Thymus (tissue), 11 donors: ENCODE measurements around the gene AK2. TPM values are rescaled to one million over a fixed set of nuclear protein-coding genes. Genes with fewer than 3 reads are reported as not detected.

Source experiments
- DNase-seq, 9 donors: peaks; one replicate each; pipeline ENCODE4 v3.0.0-alpha.2; 2013; ENCODE audit warnings: low spot score in 9 of 9, low read depth in 6 of 9, missing footprints in 1 of 9
- H3K27ac ChIP-seq, 2 donors: one replicate each; pipeline ENCODE4 v1.5.1; 2013; ENCODE audit warnings: control low read depth in 1 of 2, low read depth in 1 of 2, low read length in 1 of 2, mild to moderate bottlenecking in 1 of 2, moderate library complexity in 1 of 2
- H3K27me3 ChIP-seq, 2 donors: one replicate each; pipeline ENCODE4 v1.5.1; 2013; ENCODE audit warnings: low read length in 1 of 2; ENCODE audit not compliant: control insufficient read depth in 2 of 2, insufficient read depth in 1 of 2
- H3K36me3 ChIP-seq, 2 donors: one replicate each; pipeline ENCODE4 v1.5.1; 2013; ENCODE audit warnings: low read length in 1 of 2, mild to moderate bottlenecking in 1 of 2, moderate library complexity in 1 of 2; ENCODE audit not compliant: control insufficient read depth in 2 of 2, insufficient read depth in 2 of 2
- H3K4me1 ChIP-seq, 2 donors: one replicate each; pipeline ENCODE4 v1.5.1; 2013; ENCODE audit warnings: low read length in 2 of 2; ENCODE audit not compliant: control insufficient read depth in 2 of 2, insufficient read depth in 2 of 2
- H3K4me3 ChIP-seq, 2 donors: one replicate each; pipeline ENCODE4 v1.5.1; 2013; ENCODE audit warnings: low read length in 2 of 2, control low read depth in 1 of 2, mild to moderate bottlenecking in 1 of 2
- H3K9me3 ChIP-seq, 2 donors: one replicate each; pipeline ENCODE4 v1.5.1; 2013; ENCODE audit warnings: low read length in 1 of 2, mild to moderate bottlenecking in 1 of 2; ENCODE audit not compliant: control insufficient read depth in 2 of 2, insufficient read depth in 1 of 2
- WGBS: extraction: QIAGEN DNeasy Blood & Tissue Kit; methylation state at CpG from one replicate; pipeline ENCODE4 v1.1.7; 2013; 5-methylcytosine and 5-hydroxymethylcytosine counted together
- polyA plus RNA-seq: library from polyadenylated mRNA; stranded (reverse); fragments of 200-250 nt; gene quantifications from one replicate; pipeline ENCODE4 v1.2.3, GENCODE V29; 2013
- total RNA-seq: library from RNA; stranded (reverse); fragments of 120-200 nt; gene quantifications from one replicate; pipeline ENCODE4 v1.2.4, GENCODE V29; 2013
- donor health status: healthy.

Gene AK2
- total and polyA plus RNA-seq, 2 donors = 73.2 to 156 TPM

GRCh38 chr1:32990887-32991286 lies 45.8 kb downstream of the AK2 start:
- Histone ChIP-seq H3K4me3 (no peak overlapping the region), H3K36me3 (no peaks in the 10 kb centered on the region), H3K9me3 (no peaks in the 10 kb centered on the region), H3K4me1 (peaks cover 0 to 23% of the 10 kb centered on the region in 2 donors), H3K27ac (no peak overlapping the region), H3K27me3 (no peaks in the 10 kb centered on the region)
- WGBS = 95% methylated on average over 5 of the region's 5 CpGs
- no peak for DNase-seq

DNA sequence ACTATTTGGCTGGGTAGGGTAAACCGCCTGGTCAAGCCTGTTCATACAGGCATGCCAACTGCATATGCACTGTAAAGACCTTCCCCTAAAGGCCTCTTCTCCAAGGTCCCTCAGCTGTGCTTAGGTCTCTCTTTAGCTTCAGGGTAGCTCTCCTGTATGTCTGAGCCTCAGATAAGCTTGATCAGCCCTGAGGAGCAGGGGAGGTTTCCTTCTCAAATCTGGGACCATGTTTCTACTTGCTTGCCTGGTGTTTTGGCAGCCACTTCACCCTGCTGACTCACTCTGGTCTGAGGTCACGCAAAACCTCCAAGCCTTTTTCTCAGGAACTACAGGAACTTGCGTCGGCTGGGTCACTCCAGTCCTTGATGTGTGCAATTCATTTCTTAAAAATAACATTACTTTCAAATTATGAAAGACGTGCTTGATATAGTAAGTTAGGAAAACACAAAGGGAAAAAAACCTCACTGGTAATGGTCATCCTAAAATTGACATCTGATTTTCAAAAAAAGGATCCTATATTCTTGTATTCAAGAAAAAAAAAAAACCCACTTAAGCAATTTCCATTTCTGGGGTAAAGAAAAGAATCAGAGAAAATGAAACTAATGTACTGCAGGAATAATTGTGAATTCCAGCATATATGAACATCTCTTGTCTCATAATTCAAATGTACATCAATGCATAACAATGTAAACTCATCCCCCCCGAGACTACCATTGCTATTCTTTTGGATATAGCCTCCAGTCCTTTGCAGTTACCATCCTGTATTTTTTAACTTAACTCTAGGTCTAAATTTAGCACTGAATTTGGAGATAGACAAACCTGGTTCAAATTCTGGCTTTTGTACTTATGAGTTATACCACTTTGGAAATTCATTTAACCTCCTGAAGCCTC lies 47.3 kb downstream of the AK2 start:
- H3K27me3 ChIP-seq = no peaks in the 10 kb centered on the region
- H3K27ac ChIP-seq = peak overlapping the region; percentile 50 to 53
- no peaks in the 10 kb centered on the region for H3K9me3 ChIP-seq
- peaks cover 1 to 32% of the 10 kb centered on the region in 2 donors for H3K4me1 ChIP-seq
- 56% methylated on average over 6 of the region's 6 CpGs for WGBS
- no peak overlapping the region for H3K4me3 ChIP-seq
- no peaks in the 10 kb centered on the region for H3K36me3 ChIP-seq
- DNase-seq = no peak

GRCh38 chr1:32988665-32989064 lies 48.0 kb downstream of the AK2 start:
- no peak overlapping the region for H3K4me3 ChIP-seq
- peaks cover 3 to 38% of the 10 kb centered on the region in 2 donors for H3K4me1 ChIP-seq
- no peak for DNase-seq
- no peaks in the 10 kb centered on the region for H3K36me3 ChIP-seq
- H3K27me3 ChIP-seq = no peaks in the 10 kb centered on the region
- H3K9me3 ChIP-seq = no peaks in the 10 kb centered on the region
- peak overlapping the region; percentile 50 to 53 for H3K27ac ChIP-seq

GRCh38 chr1:32985226-32985625 lies 51.5 kb downstream of the AK2 start:
- DNase-seq = no peak
- Histone ChIP-seq H3K4me3 (no peak overlapping the region), H3K9me3 (no peaks in the 10 kb centered on the region), H3K4me1 (peaks cover 3 to 34% of the 10 kb centered on the region in 2 donors), H3K27ac (no peak overlapping the region), H3K27me3 (no peaks in the 10 kb centered on the region), H3K36me3 (no peaks in the 10 kb centered on the region)
- WGBS = 100% methylated on average over 1 of the region's 1 CpG

- Histone ChIP-seq H3K27me3 (no peaks in the 10 kb centered on the region), H3K4me1 (peaks cover 3 to 34% of the 10 kb centered on the region in 2 donors), H3K27ac (peak overlapping the region; percentile 25 to 46), H3K4me3 (no peak overlapping the region), H3K36me3 (no peaks in the 10 kb centered on the region), H3K9me3 (no peaks in the 10 kb centered on the region)
- WGBS = 81% methylated on average over 1 of the region's 1 CpG
- peak in 1 of 9 donors; percentile 24 for DNase-seq
Observed at GRCh38 chr1:32984455-32985171, 52.1 kb downstream of the AK2 start.

DNA sequence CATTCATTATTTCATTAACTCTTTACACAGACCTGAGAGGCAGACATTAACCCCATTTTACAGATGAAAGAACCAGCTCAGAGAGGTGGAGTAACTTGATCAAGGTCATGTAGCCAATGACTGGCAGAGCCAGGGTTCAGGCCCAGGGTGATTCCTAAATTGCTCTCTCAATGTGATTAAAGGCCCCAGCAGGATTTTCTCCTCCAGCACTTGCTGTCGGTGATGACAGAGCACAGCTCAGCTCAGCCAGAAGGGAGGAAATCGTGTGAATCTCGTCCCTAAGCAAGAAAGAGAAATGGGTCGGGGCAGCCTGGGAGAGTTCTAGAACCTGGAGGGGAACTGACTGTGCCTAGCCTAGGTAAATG lies 52.6 kb downstream of the AK2 start:
- H3K27me3 ChIP-seq = no peaks in the 10 kb centered on the region
- H3K4me1 ChIP-seq = peaks cover 3 to 32% of the 10 kb centered on the region in 2 donors
- no peaks in the 10 kb centered on the region for H3K36me3 ChIP-seq
- WGBS = 93% methylated on average over 4 of the region's 4 CpGs
- H3K4me3 ChIP-seq = no peak overlapping the region
- peak overlapping the region; percentile 46 to 52 for H3K27ac ChIP-seq
- no peak for DNase-seq
- H3K9me3 ChIP-seq = no peaks in the 10 kb centered on the region

- 96% methylated on average over 3 of the region's 3 CpGs for WGBS
- DNase-seq = no peak
- no peak overlapping the region for H3K27ac ChIP-seq
Observed at GRCh38 chr1:32983020-32983419, 53.7 kb downstream of the AK2 start.

GRCh38 chr1:32981003-32981901 lies 55.4 kb downstream of the AK2 start:
- WGBS = 24% methylated on average over 8 of the region's 8 CpGs
- H3K9me3 ChIP-seq = no peaks in the 10 kb centered on the region
- peaks cover 3 to 30% of the 10 kb centered on the region in 2 donors for H3K4me1 ChIP-seq
- H3K27ac ChIP-seq = peak overlapping the region; percentile 66 to 77
- peak overlapping the region in 1 of 2 donors; percentile 8 for H3K4me3 ChIP-seq
- H3K27me3 ChIP-seq = no peaks in the 10 kb centered on the region
- no peaks in the 10 kb centered on the region for H3K36me3 ChIP-seq
- peak in 4 of 9 donors; percentile 39 to 77 (median 44) for DNase-seq

More at GRCh38 chr1:32983020-32983419, 53.7 kb downstream of the AK2 start:
- Histone ChIP-seq H3K4me1 (peaks cover 3 to 30% of the 10 kb centered on the region in 2 donors), H3K9me3 (no peaks in the 10 kb centered on the region), H3K4me3 (no peak overlapping the region), H3K27me3 (no peaks in the 10 kb centered on the region), H3K36me3 (no peaks in the 10 kb centered on the region)
